Ovary (tissue), 3 donors: ENCODE measurements around the gene KIF26B.

Experiments used
- EP300 ChIP-seq: sonication (generic); formaldehyde crosslinking; IDR thresholded peaks from one replicate; pipeline ENCODE4 v1.6.1; 2017; ENCODE audit warnings: antibody characterized with exemption
- POLR2A ChIP-seq: fragments of 450-650 bp; IDR thresholded peaks from one replicate; pipeline ENCODE4 v1.6.1; 2017; ENCODE audit warnings: antibody characterized with exemption, mild to moderate bottlenecking, moderate library complexity
- TF ChIP-seq, protein P1 (sequence below), 3 donors: fragments of 450-650 bp in 2 of 3; fragments of 200-600 bp in 1 of 3; IDR thresholded peaks; one replicate each; pipeline versions ENCODE4 v1.5.1 to v1.8.0; 2016 to 2022; ENCODE audit warnings: antibody characterized with exemption in 3 of 3, mild to moderate bottlenecking in 1 of 3
- donor health status: DM: no; HTN: no; CAD: no.

DNA sequence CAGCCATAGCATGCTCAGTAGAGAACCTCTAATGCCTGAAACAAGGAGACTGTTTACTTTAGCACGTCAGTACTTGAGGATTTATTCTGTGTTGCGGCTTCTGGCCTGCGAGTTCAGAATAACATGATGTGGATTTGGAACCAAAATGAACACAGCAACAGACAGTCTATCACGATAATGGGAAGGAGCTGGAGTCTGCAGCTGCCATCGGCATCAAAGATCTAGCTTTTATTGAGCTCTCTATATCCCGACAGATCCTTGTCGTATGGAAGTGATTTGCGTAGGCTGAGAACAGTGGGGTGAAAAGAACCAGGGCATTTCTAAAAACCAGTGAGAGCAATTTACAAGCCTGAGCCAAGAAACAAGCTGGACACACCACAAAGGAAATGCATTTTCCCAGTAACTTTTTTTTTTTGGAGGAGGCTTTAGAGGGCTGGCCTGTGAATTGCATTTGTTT lies 294.2 kb downstream of the KIF26B start:
- TF ChIP-seq, protein P1, sequence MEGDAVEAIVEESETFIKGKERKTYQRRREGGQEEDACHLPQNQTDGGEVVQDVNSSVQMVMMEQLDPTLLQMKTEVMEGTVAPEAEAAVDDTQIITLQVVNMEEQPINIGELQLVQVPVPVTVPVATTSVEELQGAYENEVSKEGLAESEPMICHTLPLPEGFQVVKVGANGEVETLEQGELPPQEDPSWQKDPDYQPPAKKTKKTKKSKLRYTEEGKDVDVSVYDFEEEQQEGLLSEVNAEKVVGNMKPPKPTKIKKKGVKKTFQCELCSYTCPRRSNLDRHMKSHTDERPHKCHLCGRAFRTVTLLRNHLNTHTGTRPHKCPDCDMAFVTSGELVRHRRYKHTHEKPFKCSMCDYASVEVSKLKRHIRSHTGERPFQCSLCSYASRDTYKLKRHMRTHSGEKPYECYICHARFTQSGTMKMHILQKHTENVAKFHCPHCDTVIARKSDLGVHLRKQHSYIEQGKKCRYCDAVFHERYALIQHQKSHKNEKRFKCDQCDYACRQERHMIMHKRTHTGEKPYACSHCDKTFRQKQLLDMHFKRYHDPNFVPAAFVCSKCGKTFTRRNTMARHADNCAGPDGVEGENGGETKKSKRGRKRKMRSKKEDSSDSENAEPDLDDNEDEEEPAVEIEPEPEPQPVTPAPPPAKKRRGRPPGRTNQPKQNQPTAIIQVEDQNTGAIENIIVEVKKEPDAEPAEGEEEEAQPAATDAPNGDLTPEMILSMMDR (IDR thresholded peaks at IDR 0.05): no peak
- TF ChIP-seq POLR2A (no peak), EP300 (no peak)
